Measurements from ENCODE around the gene NEK7. TPM values are rescaled to one million over a fixed set of nuclear protein-coding genes. Genes with fewer than 3 reads are reported as not detected.
A peak's percentile ranks its signal among the peaks of the same experiment; 100 is the strongest.

NEK7 gene
- total and polyA plus RNA-seq, 9 of the 15 experiments (the other 6 are each of a cell fraction or from before 2014, with no cell fraction given), result 8.5 to 37.3 (median 27.7) TPM

DNA sequence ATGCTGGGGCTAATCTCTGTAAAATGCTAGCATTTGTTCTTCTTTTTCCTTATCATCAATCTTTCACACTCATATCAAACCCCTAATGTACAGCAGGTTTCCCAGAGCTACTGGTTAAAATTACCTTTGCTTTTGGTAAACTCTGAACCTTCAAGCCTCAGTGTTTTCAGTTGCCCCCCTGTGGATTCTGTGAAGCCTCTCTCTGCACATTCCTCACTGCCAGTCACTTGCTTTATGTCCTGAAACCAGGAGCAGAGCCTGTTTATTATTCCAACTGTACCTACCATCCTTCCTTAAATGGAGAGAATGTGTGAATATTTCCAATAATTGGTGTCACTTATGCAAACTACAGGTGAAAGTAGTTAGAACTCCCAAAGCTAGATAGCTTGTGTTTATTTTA is 134.2 kb downstream of the NEK7 start:
- H3K36me3 ChIP-seq (ENCODE audit: control insufficient read depth, insufficient read depth, low read length), result 0 out of 3 replicates have a peak, but pooled peaks cover 4% of the 10 kb centered on the region
- H3K9me3 ChIP-seq (replicated peaks; ENCODE audit: control insufficient read depth, insufficient read depth, low read depth, low read length), result no peaks in the 10 kb centered on the region
- no peak overlapping the region for H3K27ac ChIP-seq (ENCODE audit: extremely low read depth, low read depth, low read length)
- ChIA-PET POLR2A (no interaction called here), CTCF (ENCODE audit: low intra/inter-chr PET ratio) (no interaction called here)
- H2AFZ ChIP-seq (ENCODE audit: low read depth, low read length), result no peak overlapping the region
- TF ChIP-seq SRSF9 (IDR thresholded peaks at IDR 0.05; ENCODE audit: borderline replicate concordance, low read depth, low read length) (no peak), ZNF23 (CRISPR knock-in tag; IDR thresholded peaks at IDR 0.05) (no peak), ZNF431 (CRISPR knock-in tag; IDR thresholded peaks at IDR 0.05) (no peak)
- intact Hi-C loops (cut with micrococcal nuclease), result no loop called here
- no peaks in the 10 kb centered on the region for H3K27me3 ChIP-seq (ENCODE audit: control insufficient read depth in 2 of 2, insufficient read depth in 2 of 2, low read length in 2 of 2)
- H3K4me2 ChIP-seq (ENCODE audit: insufficient read depth, low read length), result no peak overlapping the region
- no peaks in the 10 kb centered on the region for H3K4me1 ChIP-seq (replicated peaks in 1 of 2; ENCODE audit: control insufficient read depth in 2 of 2, insufficient read depth in 2 of 2, low read length in 2 of 2)
- peak; percentile 59 for ATAC-seq
- BruUV-seq (replicated peaks), result no TSS peak
- FAIRE-seq, result peak; percentile 32
- DNase-seq (ENCODE audit: extremely low read depth in 1 of 4, low spot score in 3 of 4), result no peak
- H3K4me3 ChIP-seq, result no peak overlapping the region
- no peaks in the 10 kb centered on the region for H3K9me1 ChIP-seq (ENCODE audit: control insufficient read depth, insufficient read depth, low read length)
- H3K79me2 ChIP-seq (ENCODE audit: control insufficient read depth, insufficient read depth, low read length), result no peaks in the 10 kb centered on the region
- no peaks in the 10 kb centered on the region for H4K20me1 ChIP-seq (replicated peaks; ENCODE audit: control insufficient read depth, insufficient read depth, low read length)
- in situ Hi-C loops (cut with MboI), result no loop called here
- H3K9ac ChIP-seq (ENCODE audit: insufficient read depth in 1 of 2, low read depth in 2 of 2, low read length in 2 of 2), result no peak overlapping the region

- no peak for FAIRE-seq
- Histone ChIP-seq H3K27me3 (ENCODE audit: control insufficient read depth in 2 of 2, insufficient read depth in 2 of 2, low read length in 2 of 2) (no peaks in the 10 kb centered on the region), H3K4me1 (replicated peaks in 1 of 2; ENCODE audit: control insufficient read depth in 2 of 2, insufficient read depth in 2 of 2, low read length in 2 of 2) (no peaks in the 10 kb centered on the region), H2AFZ (ENCODE audit: low read depth, low read length) (no peak overlapping the region), H3K79me2 (ENCODE audit: control insufficient read depth, insufficient read depth, low read length) (no peaks in the 10 kb centered on the region), H3K9ac (ENCODE audit: insufficient read depth in 1 of 2, low read depth in 2 of 2, low read length in 2 of 2) (no peak overlapping the region), H4K20me1 (replicated peaks; ENCODE audit: control insufficient read depth, insufficient read depth, low read length) (no peaks in the 10 kb centered on the region), H3K9me3 (replicated peaks; ENCODE audit: control insufficient read depth, insufficient read depth, low read depth, low read length) (no peaks in the 10 kb centered on the region), H3K36me3 (ENCODE audit: control insufficient read depth, insufficient read depth, low read length) (peaks cover 5% of the 10 kb centered on the region; the same call in 1 of the 3 replicates), H3K4me2 (ENCODE audit: insufficient read depth, low read length) (no peak overlapping the region), H3K9me1 (ENCODE audit: control insufficient read depth, insufficient read depth, low read length) (no peaks in the 10 kb centered on the region), H3K27ac (ENCODE audit: extremely low read depth, low read depth, low read length) (no peak overlapping the region), H3K4me3 (no peak overlapping the region)
- intact Hi-C loops (cut with micrococcal nuclease) (no loop called here), in situ Hi-C loops (cut with MboI) (no loop called here)
- no peak for DNase-seq (ENCODE audit: extremely low read depth in 1 of 4, low spot score in 3 of 4)
- ATAC-seq, result no peak
- BruUV-seq (replicated peaks), result no TSS peak
- ChIA-PET CTCF (ENCODE audit: low intra/inter-chr PET ratio) (no interaction called here), POLR2A (no interaction called here)
- no peak for TF ChIP-seq MGA (IDR thresholded peaks at IDR 0.05)
- no peak for TF ChIP-seq POLR2AphosphoS2 (IDR thresholded peaks at IDR 0.05; ENCODE audit: low read length)
Measured at GRCh38 chr1:198291924-198292323, 135.1 kb downstream of the NEK7 start.
